Neural cell (in vitro differentiated cells): ENCODE results near the gene KMT2E. TPM values are rescaled to one million over a fixed set of nuclear protein-coding genes. Genes with fewer than 3 reads are reported as not detected.

Source experiments
- H2AFZ ChIP-seq: fragments of 200-600, 300-800 bp; sonication (generic), shearing (Covaris generic); 2 replicates; pipeline ENCODE4 v1.6.0; 2014; ENCODE audit warnings: low read depth, mild to moderate bottlenecking, antibody characterized with exemption, low read length, moderate library complexity
- H3F3A ChIP-seq: fragments of 200-600 bp; shearing (Covaris generic); 2 replicates; pipeline ENCODE4 v1.6.1; 2016; ENCODE audit warnings: mild to moderate bottlenecking, moderate library complexity, mixed read lengths, antibody characterized with exemption, low read length; ENCODE audit not compliant: insufficient read depth, poor library complexity, severe bottlenecking
- H3K27ac ChIP-seq: fragments of 200-600, 300-800 bp; sonication (generic), shearing (Covaris generic); 2 replicates; pipeline ENCODE4 v1.5.1; 2014; ENCODE audit warnings: mild to moderate bottlenecking, low read length, moderate library complexity
- H3K27me3 ChIP-seq: fragments of 300-800, 200-600 bp; sonication (generic), shearing (Covaris generic); 2 replicates; pipeline ENCODE4 v1.6.0; 2014; ENCODE audit warnings: mild to moderate bottlenecking, low read depth, low read length, moderate library complexity; ENCODE audit not compliant: insufficient read depth
- H3K36me3 ChIP-seq: fragments of 300-800, 200-600 bp; sonication (generic), shearing (Covaris generic); 2 replicates; pipeline ENCODE4 v1.5.1; 2014; ENCODE audit warnings: mild to moderate bottlenecking, antibody characterized with exemption, low read length, moderate library complexity; ENCODE audit not compliant: insufficient read depth
- H3K4me2 ChIP-seq: fragments of 300-800, 200-600 bp; sonication (generic), shearing (Covaris generic); 2 replicates; pipeline ENCODE4 v1.6.0; 2014; ENCODE audit warnings: mild to moderate bottlenecking, low read length
- H3K4me3 ChIP-seq: fragments of 300-800, 200-600 bp; sonication (generic), shearing (Covaris generic); 2 replicates; pipeline ENCODE4 v1.5.1; 2014; ENCODE audit warnings: mild to moderate bottlenecking, low read length, moderate library complexity
- H3K79me2 ChIP-seq: fragments of 200-600 bp; shearing (Covaris generic); replicated peaks from 2 replicates; pipeline ENCODE4 v1.6.0; 2014; ENCODE audit warnings: mild to moderate bottlenecking, low read length, moderate library complexity; ENCODE audit not compliant: insufficient read depth
- H3K9ac ChIP-seq: fragments of 300-800, 200-600 bp; sonication (generic), shearing (Covaris generic); 2 replicates; pipeline ENCODE4 v1.6.1; 2016; ENCODE audit warnings: mild to moderate bottlenecking, low read length, mixed read lengths
- H3K9me2 ChIP-seq: fragments of 200-600 bp; shearing (Covaris generic); 2 replicates; pipeline ENCODE4 v1.6.1; 2016; ENCODE audit warnings: mild to moderate bottlenecking, low read length, mixed read lengths; ENCODE audit not compliant: insufficient read depth
- H3K9me3 ChIP-seq: fragments of 200-600, 300-800 bp; sonication (generic), shearing (Covaris generic); 2 replicates; pipeline ENCODE4 v1.6.1; 2016; ENCODE audit warnings: mild to moderate bottlenecking, mixed run types, low read length, moderate library complexity, mixed read lengths
- H4K20me1 ChIP-seq: fragments of 200-600 bp; shearing (Covaris generic); 2 replicates; pipeline ENCODE4 v1.6.1; 2016; ENCODE audit warnings: mild to moderate bottlenecking, mixed run types; ENCODE audit not compliant: insufficient read depth
- CTCF ChIP-seq: fragments of 450-650 bp; IDR thresholded peaks from 2 replicates; pipeline ENCODE4 v1.5.1; 2014; ENCODE audit warnings: antibody characterized with exemption, mild to moderate bottlenecking, moderate library complexity; ENCODE audit not compliant: poor library complexity, severe bottlenecking
- EP300 ChIP-seq: fragments of 450-650 bp; conservative IDR thresholded peaks from 2 replicates; pipeline ENCODE4 v1.6.1; 2014; ENCODE audit warnings: antibody characterized with exemption, mild to moderate bottlenecking, moderate library complexity; ENCODE audit not compliant: poor library complexity, severe bottlenecking
- EZH2 ChIP-seq: fragments of 200-600, 300-800 bp; shearing (Covaris generic), sonication (generic); IDR thresholded peaks from 2 replicates; pipeline ENCODE4 v1.6.1; 2014; ENCODE audit warnings: antibody characterized with exemption, low read length, borderline replicate concordance, mild to moderate bottlenecking; ENCODE audit not compliant: insufficient read depth, poor library complexity, severe bottlenecking
- MXI1 ChIP-seq: fragments of 450-650 bp; conservative IDR thresholded peaks from 2 replicates; pipeline ENCODE4 v1.6.1; 2014; ENCODE audit warnings: antibody characterized with exemption, mild to moderate bottlenecking; ENCODE audit not compliant: poor library complexity, severe bottlenecking
- POLR2AphosphoS5 ChIP-seq: IDR thresholded peaks from 2 replicates; pipeline ENCODE4 v1.6.1; 2012
- RAD21 ChIP-seq: fragments of 450-650 bp; conservative IDR thresholded peaks from 2 replicates; pipeline ENCODE4 v1.6.1; 2014; ENCODE audit warnings: antibody characterized with exemption, mild to moderate bottlenecking, moderate library complexity
- REST ChIP-seq: IDR thresholded peaks from 2 replicates; pipeline ENCODE4 v1.6.1; 2012; ENCODE audit warnings: borderline replicate concordance
- SMC3 ChIP-seq: fragments of 450-650 bp; conservative IDR thresholded peaks from 2 replicates; pipeline ENCODE4 v1.6.1; 2014; ENCODE audit warnings: antibody characterized with exemption, mild to moderate bottlenecking, moderate library complexity; ENCODE audit not compliant: poor library complexity
- TAF1 ChIP-seq: IDR thresholded peaks from 2 replicates; pipeline ENCODE4 v1.6.1; 2012; ENCODE audit warnings: low read depth
- polyA plus RNA-seq: library from polyadenylated mRNA; depleted of rRNA; stranded (reverse); fragments of >200 nt; gene quantifications from 2 replicates; pipeline ENCODE4 v1.2.3, GENCODE V29; 2014

Gene KMT2E
- polyA plus RNA-seq, 1 donor from 2014 or later: 78.4 TPM

GRCh38 chr7:105133358-105133757, 119.4 kb downstream of the KMT2E start:
- H3K27ac ChIP-seq: no peak overlapping the region
- H3K27me3 ChIP-seq: no peaks in the 10 kb centered on the region
- no peaks in the 10 kb centered on the region for H4K20me1 ChIP-seq
- H3K4me2 ChIP-seq: no peak overlapping the region
- H3K36me3 ChIP-seq: no peaks in the 10 kb centered on the region
- H3K9me2 ChIP-seq: no peaks in the 10 kb centered on the region
- H3K9me3 ChIP-seq: no peaks in the 10 kb centered on the region
- no peak overlapping the region for H3K9ac ChIP-seq
- peaks cover 8% of the 10 kb centered on the region for H3K79me2 ChIP-seq
- no peak overlapping the region for H3K4me3 ChIP-seq
- TF ChIP-seq TAF1 (no peak), EP300 (no peak), POLR2AphosphoS5 (no peak), SMC3 (no peak), RAD21 (no peak), MXI1 (no peak), CTCF (no peak), REST (no peak), EZH2 (no peak)
- H3F3A ChIP-seq: no peaks in the 10 kb centered on the region
- no peak overlapping the region for H2AFZ ChIP-seq

- H3K4me3 ChIP-seq: no peak overlapping the region
- no peak overlapping the region for H3K4me2 ChIP-seq
- no peak overlapping the region for H3K27ac ChIP-seq
- no peaks in the 10 kb centered on the region for H3K9me3 ChIP-seq
- H3K9ac ChIP-seq: no peak overlapping the region
- peaks cover 8% of the 10 kb centered on the region for H3K79me2 ChIP-seq
- no peaks in the 10 kb centered on the region for H3K9me2 ChIP-seq
- TF ChIP-seq RAD21 (no peak), MXI1 (no peak), EP300 (no peak), SMC3 (no peak), CTCF (no peak), TAF1 (no peak), POLR2AphosphoS5 (no peak), EZH2 (no peak), REST (no peak)
- no peaks in the 10 kb centered on the region for H3F3A ChIP-seq
- no peaks in the 10 kb centered on the region for H3K27me3 ChIP-seq
- no peaks in the 10 kb centered on the region for H3K36me3 ChIP-seq
- H2AFZ ChIP-seq: no peak overlapping the region
- no peaks in the 10 kb centered on the region for H4K20me1 ChIP-seq
These were observed 120.1 kb downstream of the KMT2E start for GRCh38 chr7:105133986-105134655.
